HepG2 (cell line): Measurements from ENCODE around the gene APOM. TPM values are rescaled to one million over a fixed set of nuclear protein-coding genes. Genes with fewer than 3 reads are reported as not detected.
A peak's percentile ranks its signal among the peaks of the same experiment; 100 is the strongest.

Experiments used
- AGO1 ChIP-seq: fragments of 200-400 bp; formaldehyde crosslinking; IDR thresholded peaks from 2 replicates; pipeline ENCODE4 v1.6.1; 2017; ENCODE audit warnings: mild to moderate bottlenecking, low read depth, low read length, moderate library complexity; ENCODE audit not compliant: poor library complexity, severe bottlenecking
- CHD2 ChIP-seq: IDR thresholded peaks from 2 replicates; pipeline ENCODE4 v1.6.1; 2011; ENCODE audit warnings: low read depth, low read length, improper control_type of control experiment
- DMAP1 ChIP-seq: IDR thresholded peaks from 2 replicates; pipeline ENCODE4 v1.6.1; 2016
- FOXC1 ChIP-seq: sonication (generic); formaldehyde crosslinking; IDR thresholded peaks from 2 replicates; pipeline ENCODE4 v1.8.0; 2022; ENCODE audit warnings: mild to moderate bottlenecking, missing genetic modification reagents, borderline replicate concordance
- GATAD2A ChIP-seq: IDR thresholded peaks from 2 replicates; pipeline ENCODE4 v1.6.1; 2016
- GLI4 ChIP-seq: sonication (generic); formaldehyde crosslinking; IDR thresholded peaks from 2 replicates; pipeline ENCODE4 v1.5.1; 2020; ENCODE audit warnings: missing genetic modification reagents, mild to moderate bottlenecking, moderate library complexity, borderline replicate concordance
- KDM4B ChIP-seq: sonication (generic); formaldehyde crosslinking; IDR thresholded peaks from 2 replicates; pipeline ENCODE4 v1.4.0; 2020; ENCODE audit warnings: missing genetic modification reagents
- LCORL ChIP-seq, 2 experiments: fragments of 450-650 bp in 1 of 2; sonication (generic) in 1 of 2; formaldehyde crosslinking in 1 of 2; IDR thresholded peaks; 2 replicates each; pipeline versions ENCODE4 v1.5.0 to v1.6.1; 2017 to 2020; ENCODE audit warnings: antibody characterized with exemption in 1 of 2, missing genetic modification reagents in 1 of 2
- NCOR1 ChIP-seq: fragments of 200-600 bp; sonication (generic); IDR thresholded peaks from 2 replicates; pipeline ENCODE4 v1.7.0; 2017; ENCODE audit warnings: antibody characterized with exemption, low read length, borderline replicate concordance
- NRL ChIP-seq: sonication (generic); formaldehyde crosslinking; IDR thresholded peaks from 2 replicates; pipeline ENCODE4 v1.5.0; 2020; ENCODE audit warnings: missing genetic modification reagents, mild to moderate bottlenecking, moderate library complexity, borderline replicate concordance
- PREB ChIP-seq: sonication (generic); formaldehyde crosslinking; IDR thresholded peaks from 2 replicates; pipeline ENCODE4 v1.4.0; 2020; ENCODE audit warnings: missing genetic modification reagents
- SCMH1 ChIP-seq: sonication (generic); formaldehyde crosslinking; IDR thresholded peaks from 2 replicates; pipeline ENCODE4 v1.9.0; 2021; ENCODE audit warnings: missing genetic modification reagents, mild to moderate bottlenecking, borderline replicate concordance
- THAP11 ChIP-seq: IDR thresholded peaks from 2 replicates; pipeline ENCODE4 v1.6.1; 2016; ENCODE audit warnings: missing biosample characterization, missing genetic modification reagents
- TRAFD1 ChIP-seq: sonication (generic); formaldehyde crosslinking; IDR thresholded peaks from 2 replicates; pipeline ENCODE4 v1.5.1; 2020; ENCODE audit warnings: missing genetic modification reagents, mild to moderate bottlenecking, borderline replicate concordance
- U2AF1 ChIP-seq: fragments of 200-400 bp; formaldehyde crosslinking; optimal IDR thresholded peaks from 2 replicates; pipeline ENCODE3; 2017; ENCODE audit warnings: mild to moderate bottlenecking, low read depth, low read length
- ZNF142 ChIP-seq: sonication (generic); formaldehyde crosslinking; IDR thresholded peaks from 2 replicates; pipeline ENCODE4 v1.4.0; 2020; ENCODE audit warnings: missing genetic modification reagents
- ZNF280B ChIP-seq: sonication (generic); formaldehyde crosslinking; IDR thresholded peaks from 2 replicates; pipeline ENCODE4 v1.5.0; 2020; ENCODE audit warnings: missing genetic modification reagents, mild to moderate bottlenecking, borderline replicate concordance
- ZNF660 ChIP-seq: sonication (generic); formaldehyde crosslinking; IDR thresholded peaks from 2 replicates; pipeline ENCODE4 v1.5.1; 2020; ENCODE audit warnings: mild to moderate bottlenecking, low read depth, missing genetic modification reagents, borderline replicate concordance
- polyA plus RNA-seq, 8 experiments: library from polyadenylated mRNA; depleted of rRNA in 3 of 8; stranded (reverse) in 7 of 8; unstranded in 1 of 8; fragments of >200 nt; fragmentation: Illumina TruSeq in 4 of 8; extraction: Trizol in 4 of 8; gene quantifications; 2 replicates each; pipeline versions ENCODE4 v1.2.1 to v1.2.3, GENCODE V29; 2011 to 2016; ENCODE audit warnings: low read depth in 4 of 8, missing spikeins in 1 of 8, mixed read lengths in 1 of 8; ENCODE audit not compliant: insufficient read depth in 1 of 8
- total RNA-seq, 5 experiments: library from RNA; depleted of rRNA; stranded (reverse); fragments of >200 nt; fragmentation: Illumina TruSeq; extraction: Trizol; gene quantifications; 2 replicates each; pipeline ENCODE4 v1.2.3, GENCODE V29; 2016; ENCODE audit warnings: low read depth in 1 of 5

APOM gene
- total and polyA plus RNA-seq, 2 of the 13 experiments (the other 11 are each of a cell fraction or from before 2014, with no cell fraction given), result 98.2 to 1,140 TPM

GRCh38 chr6:31619805-31620585 lies 35.7 kb upstream of the APOM start (continued):
- peak; percentile 74 for TF ChIP-seq ZNF142 (CRISPR knock-in tag)
- peak; percentile 66 for TF ChIP-seq AGO1
- TF ChIP-seq ZNF280B (CRISPR knock-in tag), result peak; percentile 80; the same call in 1 of the 2 replicates
- TF ChIP-seq FOXC1 (CRISPR knock-in tag), result peak; percentile 39; the same call in 1 of the 2 replicates
- TF ChIP-seq U2AF1, result no peak
- no peak for TF ChIP-seq PREB (CRISPR knock-in tag)
- TF ChIP-seq DMAP1, result peak; percentile 43; the same call in 1 of the 2 replicates
- TF ChIP-seq SCMH1, result no peak
- no peak; the same call in 1 of the 2 replicates for TF ChIP-seq KDM4B (CRISPR knock-in tag)
- no peak; the same call in 1 of the 2 replicates for TF ChIP-seq TRAFD1 (CRISPR knock-in tag)
- peak; percentile 55 for TF ChIP-seq THAP11
- no peak; the same call in 1 of the 2 replicates for TF ChIP-seq GATAD2A (CRISPR knock-in tag)
- no peak for TF ChIP-seq ZNF660 (CRISPR knock-in tag)
- TF ChIP-seq GLI4 (CRISPR knock-in tag), result no peak
- TF ChIP-seq NCOR1, result peak; percentile 31; the same call in 1 of the 2 replicates
- peak; percentile 76 for TF ChIP-seq CHD2
- TF ChIP-seq LCORL (IDR thresholded peaks at IDR 0.05), result no peak
- TF ChIP-seq LCORL (CRISPR knock-in tag; IDR thresholded peaks at IDR 0.05), result no peak
- TF ChIP-seq NRL (CRISPR knock-in tag), result peak; percentile 70; the same call in 1 of the 2 replicates
